ENCODE data around the gene LRRC4C. TPM values are rescaled to one million over a fixed set of nuclear protein-coding genes. Genes with fewer than 3 reads are reported as not detected.

LRRC4C gene
- 5.2 and 5.5 TPM in 2 replicates for total RNA-seq
- long read RNA-seq, partial matches to known transcripts = 0 of 3 reads
- long read RNA-seq, other reads (novel, unspliced or antisense) = 2 of 3 reads

DNA sequence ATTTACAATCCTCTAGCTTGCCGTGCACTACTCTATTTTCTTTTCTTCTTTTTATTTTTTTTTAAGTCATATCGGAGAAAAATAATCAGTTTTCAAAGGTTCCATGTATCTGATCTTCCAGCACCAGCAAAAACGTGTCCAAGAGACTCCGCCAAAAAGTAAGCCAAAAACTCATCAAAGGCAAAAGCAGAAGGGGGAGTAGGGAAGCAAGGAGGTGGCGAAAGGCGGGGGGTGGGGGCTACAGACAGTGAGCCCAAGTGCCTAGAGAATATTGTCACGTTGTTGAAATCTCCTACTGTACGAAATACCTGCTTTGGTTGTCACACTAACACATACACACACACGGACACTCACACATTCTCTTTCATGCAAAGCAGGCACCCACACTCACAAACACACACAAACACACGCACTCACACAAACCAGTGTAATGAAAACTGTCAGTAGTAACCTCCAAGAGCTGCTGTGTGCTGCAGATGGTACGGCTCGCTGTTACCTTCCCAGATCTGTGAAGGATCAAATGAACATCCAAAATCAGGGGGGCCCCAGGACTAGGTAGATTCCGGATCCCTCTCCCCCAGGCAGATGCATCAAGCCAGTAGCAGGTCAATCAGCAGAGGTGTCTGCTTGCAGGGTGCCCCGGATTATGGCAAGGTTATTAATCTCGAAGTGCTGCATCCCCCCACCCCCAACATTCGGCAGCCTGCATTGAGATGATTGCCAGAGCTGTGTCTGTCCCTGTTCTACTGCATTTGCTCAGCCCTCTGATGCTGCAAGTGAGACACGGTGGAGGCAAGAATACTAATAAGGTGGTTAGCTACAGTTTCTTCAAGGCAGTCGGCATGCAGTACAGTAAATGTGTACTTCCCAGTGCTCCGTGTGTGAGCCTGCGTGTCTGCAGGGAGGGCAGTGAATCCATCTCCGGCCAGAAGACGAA, at the start of gene LRRC4C:
Gene LRRC4C, minus strand, starts transcription at position 188 of the 937 bp plus-strand sequence.
- Mint-ChIP-seq H3K27ac (ENCODE audit: unreplicated experiment) (peak within 1 kb of the TSS; percentile 76), H3K4me1 (peaks cover 35% of the 10 kb centered on the region)
- DNase-seq (ENCODE audit: low read depth, low spot score) = no peak

DNA sequence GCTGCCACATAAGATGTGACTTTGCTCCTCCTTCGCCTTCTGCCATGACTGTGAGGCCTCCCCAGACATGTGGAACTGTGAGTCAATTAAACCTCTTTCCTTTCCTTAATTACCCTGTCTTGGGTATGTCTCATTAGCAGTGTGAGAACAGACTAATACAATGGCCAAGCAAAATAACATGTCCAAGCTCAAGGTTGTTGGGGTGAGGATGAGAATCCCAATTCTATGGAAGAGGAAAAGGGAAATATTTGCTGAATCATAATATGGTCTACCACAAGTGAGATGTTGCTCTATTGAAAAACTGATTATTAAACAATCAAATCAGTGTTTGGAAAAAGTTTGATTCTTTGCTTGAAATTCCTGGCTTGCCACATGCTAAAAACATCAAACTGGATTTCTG, 48.7 kb upstream of the LRRC4C start:
- H3K27ac Mint-ChIP-seq (ENCODE audit: unreplicated experiment) = no peak overlapping the region
- peaks cover 10% of the 10 kb centered on the region for H3K4me1 Mint-ChIP-seq
- H3K27me3 Mint-ChIP-seq (ENCODE audit: low read depth) = no peaks in the 10 kb centered on the region
- TF ChIP-seq, protein P1, sequence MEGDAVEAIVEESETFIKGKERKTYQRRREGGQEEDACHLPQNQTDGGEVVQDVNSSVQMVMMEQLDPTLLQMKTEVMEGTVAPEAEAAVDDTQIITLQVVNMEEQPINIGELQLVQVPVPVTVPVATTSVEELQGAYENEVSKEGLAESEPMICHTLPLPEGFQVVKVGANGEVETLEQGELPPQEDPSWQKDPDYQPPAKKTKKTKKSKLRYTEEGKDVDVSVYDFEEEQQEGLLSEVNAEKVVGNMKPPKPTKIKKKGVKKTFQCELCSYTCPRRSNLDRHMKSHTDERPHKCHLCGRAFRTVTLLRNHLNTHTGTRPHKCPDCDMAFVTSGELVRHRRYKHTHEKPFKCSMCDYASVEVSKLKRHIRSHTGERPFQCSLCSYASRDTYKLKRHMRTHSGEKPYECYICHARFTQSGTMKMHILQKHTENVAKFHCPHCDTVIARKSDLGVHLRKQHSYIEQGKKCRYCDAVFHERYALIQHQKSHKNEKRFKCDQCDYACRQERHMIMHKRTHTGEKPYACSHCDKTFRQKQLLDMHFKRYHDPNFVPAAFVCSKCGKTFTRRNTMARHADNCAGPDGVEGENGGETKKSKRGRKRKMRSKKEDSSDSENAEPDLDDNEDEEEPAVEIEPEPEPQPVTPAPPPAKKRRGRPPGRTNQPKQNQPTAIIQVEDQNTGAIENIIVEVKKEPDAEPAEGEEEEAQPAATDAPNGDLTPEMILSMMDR (conservative IDR thresholded peaks at IDR 0.05) = no peak
- peaks cover 4% of the 10 kb centered on the region for H3K36me3 Mint-ChIP-seq (ENCODE audit: low read depth)
- no peaks in the 10 kb centered on the region for H3K9me3 Mint-ChIP-seq
- no peak overlapping the region for H3K4me3 Mint-ChIP-seq
- DNase-seq (ENCODE audit: low read depth, low spot score) = no peak

More for the DNA sequence above, at the start of gene LRRC4C:
- Mint-ChIP-seq H3K4me3 (no peak within 1 kb of the TSS), H3K9me3 (peaks cover 3% of the 10 kb centered on the region), H3K27me3 (ENCODE audit: low read depth) (no peaks in the 10 kb centered on the region), H3K36me3 (ENCODE audit: low read depth) (no peaks in the 10 kb centered on the region)
- TF ChIP-seq, protein P1 (conservative IDR thresholded peaks at IDR 0.05) = no peak

DNA sequence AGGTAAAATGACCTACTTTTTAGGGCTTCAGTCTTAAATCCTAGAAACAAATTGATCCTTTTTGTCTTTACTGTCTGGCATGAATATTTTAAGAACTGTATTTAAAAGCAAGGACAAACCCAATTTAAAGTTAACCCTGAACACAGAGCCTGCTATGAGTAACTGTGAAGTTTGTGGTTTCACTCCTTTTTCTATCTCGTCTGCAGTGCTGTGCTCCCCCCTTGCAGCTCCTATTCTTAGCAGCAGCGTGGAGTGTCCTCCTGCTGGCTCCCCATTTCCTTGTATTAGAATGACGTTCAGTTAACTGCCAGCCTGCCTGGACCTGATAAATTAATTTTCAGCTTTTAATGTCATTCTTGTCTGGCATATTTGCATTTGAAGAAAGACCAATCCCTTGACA, 40.0 kb upstream of the LRRC4C start:
- H3K9me3 Mint-ChIP-seq = no peaks in the 10 kb centered on the region
- no peak overlapping the region for H3K4me3 Mint-ChIP-seq

DNA sequence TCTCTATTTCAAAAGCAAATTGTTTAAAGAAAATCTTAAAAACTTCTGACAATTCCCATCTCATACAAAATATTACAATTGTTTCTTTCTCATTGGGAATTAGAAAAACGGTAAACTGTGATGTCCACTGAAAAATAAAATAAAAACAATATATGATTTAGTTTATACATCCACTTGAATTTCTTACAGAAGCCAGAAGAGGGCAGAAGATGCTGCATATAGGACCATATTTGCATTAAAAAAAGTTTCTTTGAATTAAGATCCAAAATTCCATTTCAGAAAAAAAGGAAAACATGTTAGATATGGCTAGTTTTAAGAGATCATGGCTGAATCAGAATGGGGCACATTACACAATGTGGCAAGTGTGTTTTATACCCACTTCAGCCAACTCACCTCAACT, 39.3 kb upstream of the LRRC4C start:
- no peaks in the 10 kb centered on the region for H3K9me3 Mint-ChIP-seq
- no peak for DNase-seq (ENCODE audit: low read depth, low spot score)
- H3K4me1 Mint-ChIP-seq = peaks cover 24% of the 10 kb centered on the region
- H3K27me3 Mint-ChIP-seq (ENCODE audit: low read depth) = no peaks in the 10 kb centered on the region
- TF ChIP-seq, protein P1 (conservative IDR thresholded peaks at IDR 0.05) = peak; percentile 80
- no peak overlapping the region for H3K4me3 Mint-ChIP-seq
- no peak overlapping the region for H3K27ac Mint-ChIP-seq (ENCODE audit: unreplicated experiment)
- H3K36me3 Mint-ChIP-seq (ENCODE audit: low read depth) = no peaks in the 10 kb centered on the region

More for the DNA sequence above, 40.0 kb upstream of the LRRC4C start:
- TF ChIP-seq, protein P1 (conservative IDR thresholded peaks at IDR 0.05) = no peak
- Mint-ChIP-seq H3K27ac (ENCODE audit: unreplicated experiment) (peak overlapping the region; percentile 9), H3K27me3 (ENCODE audit: low read depth) (no peaks in the 10 kb centered on the region), H3K4me1 (peaks cover 24% of the 10 kb centered on the region), H3K36me3 (ENCODE audit: low read depth) (no peaks in the 10 kb centered on the region)
- DNase-seq (ENCODE audit: low read depth, low spot score) = no peak

DNA sequence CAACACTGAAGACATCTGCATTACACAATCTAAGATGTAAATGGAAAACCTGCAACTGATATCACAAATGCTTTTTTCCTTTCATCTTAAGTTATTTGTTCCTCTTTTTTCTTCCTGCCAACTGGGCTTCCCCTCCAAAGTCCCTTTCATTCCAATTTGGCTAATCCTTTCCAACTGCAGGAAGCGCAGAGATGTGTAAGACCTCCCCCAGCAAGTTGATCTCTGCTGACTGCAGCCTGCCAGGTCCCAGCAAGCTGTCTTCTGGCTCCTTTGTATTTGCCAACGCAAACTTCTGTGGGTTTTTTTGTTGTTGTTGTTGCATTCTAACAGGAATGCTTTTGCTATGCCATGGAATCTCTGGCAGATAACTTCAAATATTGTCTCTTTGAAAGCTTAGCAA, 38.5 kb upstream of the LRRC4C start:
- Mint-ChIP-seq H3K4me3 (no peak overlapping the region), H3K27me3 (ENCODE audit: low read depth) (no peaks in the 10 kb centered on the region), H3K36me3 (ENCODE audit: low read depth) (no peaks in the 10 kb centered on the region), H3K27ac (ENCODE audit: unreplicated experiment) (no peak overlapping the region), H3K9me3 (no peaks in the 10 kb centered on the region), H3K4me1 (peaks cover 24% of the 10 kb centered on the region)
- no peak for DNase-seq (ENCODE audit: low read depth, low spot score)
- TF ChIP-seq, protein P1 (conservative IDR thresholded peaks at IDR 0.05) = no peak

Data from neural crest cell (in vitro differentiated cells).